Measurements from ENCODE around the gene PDE6B.

PDE6B gene

GRCh38 chr4:651884-652642, 26.7 kb downstream of the PDE6B start:
- POLR2A ChIA-PET = no interaction called here
- CTCF ChIA-PET = no interaction called here
- no peak for TF ChIP-seq CTCF (IDR thresholded peaks at IDR 0.05; ENCODE audit: insufficient read depth, low read length, missing control alignments)
- no peak overlapping the region for H3K4me3 ChIP-seq (ENCODE audit: low read depth, low read length)
- no peak for DNase-seq (ENCODE audit: low read depth, low spot score)

GRCh38 chr4:653080-653821, 27.9 kb downstream of the PDE6B start:
- CTCF ChIA-PET = no interaction called here
- no peak for DNase-seq (ENCODE audit: low read depth, low spot score)
- no peak overlapping the region for H3K4me3 ChIP-seq (ENCODE audit: low read depth, low read length)
- no peak for TF ChIP-seq CTCF (IDR thresholded peaks at IDR 0.05; ENCODE audit: insufficient read depth, low read length, missing control alignments)
- POLR2A ChIA-PET = no interaction called here

GRCh38 chr4:653831-654502, 28.6 kb downstream of the PDE6B start:
- H3K4me3 ChIP-seq (ENCODE audit: low read depth, low read length) = no peak overlapping the region
- TF ChIP-seq CTCF (IDR thresholded peaks at IDR 0.05; ENCODE audit: insufficient read depth, low read length, missing control alignments) = no peak
- ChIA-PET CTCF (no interaction called here), POLR2A (no interaction called here)
- DNase-seq (ENCODE audit: low read depth, low spot score) = no peak

GRCh38 chr4:654503-654845, 29.1 kb downstream of the PDE6B start:
- ChIA-PET POLR2A (no interaction called here), CTCF (no interaction called here)
- TF ChIP-seq CTCF (IDR thresholded peaks at IDR 0.05; ENCODE audit: insufficient read depth, low read length, missing control alignments) = no peak
- no peak overlapping the region for H3K4me3 ChIP-seq (ENCODE audit: low read depth, low read length)
- no peak for DNase-seq (ENCODE audit: low read depth, low spot score)

GRCh38 chr4:654871-655463, 29.6 kb downstream of the PDE6B start:
- ChIA-PET POLR2A (no interaction called here), CTCF (no interaction called here)
- DNase-seq (ENCODE audit: low read depth, low spot score) = no peak
- no peak overlapping the region for H3K4me3 ChIP-seq (ENCODE audit: low read depth, low read length)
- TF ChIP-seq CTCF (IDR thresholded peaks at IDR 0.05; ENCODE audit: insufficient read depth, low read length, missing control alignments) = no peak
